Measurements from ENCODE around the gene BSCL2.

BSCL2 gene

DNA sequence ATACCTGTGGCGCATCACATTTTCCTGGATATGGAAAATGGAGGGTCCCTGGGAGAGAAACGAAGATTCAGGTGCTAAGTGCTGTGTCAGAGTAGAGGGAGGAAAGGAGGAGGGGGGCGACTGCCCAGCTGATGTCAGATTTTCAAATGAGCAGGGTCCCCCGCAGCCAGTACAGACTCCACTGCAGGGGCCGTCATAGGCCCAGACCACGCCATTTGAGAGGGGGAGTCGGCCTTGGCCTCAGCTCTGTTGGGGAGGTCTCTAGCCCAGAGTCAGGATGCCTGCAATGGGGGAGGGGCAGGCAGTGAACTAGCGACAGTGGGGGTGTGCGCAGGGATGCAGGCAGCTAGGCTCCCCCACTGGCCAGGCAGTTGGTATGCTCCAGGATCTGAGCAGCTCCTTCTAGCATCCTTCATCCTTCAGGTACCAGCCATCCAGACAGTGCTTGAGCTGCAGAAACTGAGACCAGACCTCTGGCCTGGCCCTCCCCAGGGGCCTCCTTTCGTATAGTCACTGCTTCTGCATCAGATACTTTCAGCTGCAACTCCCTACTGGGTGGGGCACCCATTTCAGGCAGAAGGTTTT, at the start of gene BSCL2, which contains the start of gene GNG3:
BSCL2 (minus strand) TSS at position 148 of the 585 bp plus-strand sequence. CDS start 229 bp downstream, outside the sequence.
GNG3 (plus strand) TSS at position 400 of the 585 bp plus-strand sequence. CDS start 620 bp downstream, outside the sequence.
- H3K4me3 ChIP-seq (ENCODE audit: low read length): peak within 1 kb of the TSS; percentile 83
- no peak for DNase-seq
- H3K27me3 ChIP-seq (replicated peaks; ENCODE audit: insufficient read depth, low read length): no peaks in the 10 kb centered on the region
- H3K9me2 ChIP-seq (replicated peaks; ENCODE audit: insufficient read depth, low read length): no peaks in the 10 kb centered on the region
- H3K9me3 ChIP-seq (replicated peaks; ENCODE audit: insufficient read depth, low read length): no peaks in the 10 kb centered on the region
- H3K36me3 ChIP-seq (replicated peaks; ENCODE audit: insufficient read depth, low read length): no peaks in the 10 kb centered on the region
- peak within 1 kb of the TSS; percentile 87 for H2AFZ ChIP-seq (ENCODE audit: low read length)
- peaks cover 37% of the 10 kb centered on the region for H3K4me1 ChIP-seq (ENCODE audit: low read length)
- peak within 1 kb of the TSS; percentile 96 for H3K4me2 ChIP-seq (ENCODE audit: low read depth, low read length)
- peaks cover 30% of the 10 kb centered on the region for H3K79me2 ChIP-seq (ENCODE audit: low read length)
- H3F3A ChIP-seq (ENCODE audit: insufficient read depth, low read length): peaks cover 42% of the 10 kb centered on the region
- H4K20me1 ChIP-seq (ENCODE audit: insufficient read depth, low read length): no peaks in the 10 kb centered on the region
- TF ChIP-seq EZH2phosphoT487 (IDR thresholded peaks at IDR 0.05; ENCODE audit: low read length): no peak
- no peak for TF ChIP-seq EZH2 (optimal IDR thresholded peaks at IDR 0.05; ENCODE audit: low read depth, low read length)
- TF ChIP-seq, protein P1, sequence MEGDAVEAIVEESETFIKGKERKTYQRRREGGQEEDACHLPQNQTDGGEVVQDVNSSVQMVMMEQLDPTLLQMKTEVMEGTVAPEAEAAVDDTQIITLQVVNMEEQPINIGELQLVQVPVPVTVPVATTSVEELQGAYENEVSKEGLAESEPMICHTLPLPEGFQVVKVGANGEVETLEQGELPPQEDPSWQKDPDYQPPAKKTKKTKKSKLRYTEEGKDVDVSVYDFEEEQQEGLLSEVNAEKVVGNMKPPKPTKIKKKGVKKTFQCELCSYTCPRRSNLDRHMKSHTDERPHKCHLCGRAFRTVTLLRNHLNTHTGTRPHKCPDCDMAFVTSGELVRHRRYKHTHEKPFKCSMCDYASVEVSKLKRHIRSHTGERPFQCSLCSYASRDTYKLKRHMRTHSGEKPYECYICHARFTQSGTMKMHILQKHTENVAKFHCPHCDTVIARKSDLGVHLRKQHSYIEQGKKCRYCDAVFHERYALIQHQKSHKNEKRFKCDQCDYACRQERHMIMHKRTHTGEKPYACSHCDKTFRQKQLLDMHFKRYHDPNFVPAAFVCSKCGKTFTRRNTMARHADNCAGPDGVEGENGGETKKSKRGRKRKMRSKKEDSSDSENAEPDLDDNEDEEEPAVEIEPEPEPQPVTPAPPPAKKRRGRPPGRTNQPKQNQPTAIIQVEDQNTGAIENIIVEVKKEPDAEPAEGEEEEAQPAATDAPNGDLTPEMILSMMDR (IDR thresholded peaks at IDR 0.05; ENCODE audit: low read length): no peak
- H3K9ac ChIP-seq (ENCODE audit: low read length): peak within 1 kb of the TSS; percentile 93; the same call in 1 of the 2 replicates
- H3K27ac ChIP-seq (ENCODE audit: low read length): peak within 1 kb of the TSS; percentile 2; the same call in 1 of the 2 replicates

DNA sequence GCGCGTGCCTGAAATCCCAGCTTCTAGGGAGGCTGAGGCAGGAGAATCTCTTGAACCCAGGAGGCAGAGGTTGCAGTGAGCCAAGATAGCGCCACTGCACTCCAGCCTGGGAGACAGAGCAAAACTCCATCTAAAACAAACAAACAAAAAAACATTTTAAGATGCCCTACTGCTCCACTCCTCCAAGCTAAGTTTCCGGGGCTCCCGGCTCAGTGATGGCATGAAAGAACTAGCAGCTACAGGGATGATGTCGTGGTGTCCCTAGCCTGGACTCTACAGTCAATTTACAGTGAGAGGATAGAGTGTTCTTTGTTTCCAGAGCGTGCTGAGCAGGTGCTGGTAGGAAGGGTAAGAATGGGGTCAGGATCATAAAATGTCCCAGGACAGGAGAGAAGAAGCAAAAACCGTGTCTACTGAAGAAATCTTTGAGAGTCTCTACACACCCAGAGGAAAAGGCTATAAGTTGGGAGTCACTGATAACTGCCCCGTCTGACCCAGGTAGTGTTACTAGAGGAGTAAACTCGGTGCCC, 47.9 kb upstream of the BSCL2 start:
- Histone ChIP-seq H3F3A (ENCODE audit: insufficient read depth, low read length) (no peaks in the 10 kb centered on the region), H3K27me3 (replicated peaks; ENCODE audit: insufficient read depth, low read length) (no peaks in the 10 kb centered on the region), H3K79me2 (ENCODE audit: low read length) (peaks cover 21% of the 10 kb centered on the region), H3K4me3 (ENCODE audit: low read length) (no peak overlapping the region), H3K4me2 (ENCODE audit: low read depth, low read length) (no peak overlapping the region), H3K4me1 (ENCODE audit: low read length) (0 out of 2 replicates have a peak, but pooled peaks cover 3% of the 10 kb centered on the region), H2AFZ (ENCODE audit: low read length) (no peak overlapping the region; the same call in 1 of the 2 replicates), H4K20me1 (ENCODE audit: insufficient read depth, low read length) (no peaks in the 10 kb centered on the region), H3K9me2 (replicated peaks; ENCODE audit: insufficient read depth, low read length) (no peaks in the 10 kb centered on the region), H3K9me3 (replicated peaks; ENCODE audit: insufficient read depth, low read length) (no peaks in the 10 kb centered on the region), H3K36me3 (replicated peaks; ENCODE audit: insufficient read depth, low read length) (no peaks in the 10 kb centered on the region), H3K9ac (ENCODE audit: low read length) (no peak overlapping the region), H3K27ac (ENCODE audit: low read length) (no peak overlapping the region)
- no peak for DNase-seq
- no peak for TF ChIP-seq EZH2phosphoT487 (IDR thresholded peaks at IDR 0.05; ENCODE audit: low read length)
- TF ChIP-seq EZH2 (optimal IDR thresholded peaks at IDR 0.05; ENCODE audit: low read depth, low read length): no peak
- TF ChIP-seq, protein P1 (IDR thresholded peaks at IDR 0.05; ENCODE audit: low read length): no peak

DNA sequence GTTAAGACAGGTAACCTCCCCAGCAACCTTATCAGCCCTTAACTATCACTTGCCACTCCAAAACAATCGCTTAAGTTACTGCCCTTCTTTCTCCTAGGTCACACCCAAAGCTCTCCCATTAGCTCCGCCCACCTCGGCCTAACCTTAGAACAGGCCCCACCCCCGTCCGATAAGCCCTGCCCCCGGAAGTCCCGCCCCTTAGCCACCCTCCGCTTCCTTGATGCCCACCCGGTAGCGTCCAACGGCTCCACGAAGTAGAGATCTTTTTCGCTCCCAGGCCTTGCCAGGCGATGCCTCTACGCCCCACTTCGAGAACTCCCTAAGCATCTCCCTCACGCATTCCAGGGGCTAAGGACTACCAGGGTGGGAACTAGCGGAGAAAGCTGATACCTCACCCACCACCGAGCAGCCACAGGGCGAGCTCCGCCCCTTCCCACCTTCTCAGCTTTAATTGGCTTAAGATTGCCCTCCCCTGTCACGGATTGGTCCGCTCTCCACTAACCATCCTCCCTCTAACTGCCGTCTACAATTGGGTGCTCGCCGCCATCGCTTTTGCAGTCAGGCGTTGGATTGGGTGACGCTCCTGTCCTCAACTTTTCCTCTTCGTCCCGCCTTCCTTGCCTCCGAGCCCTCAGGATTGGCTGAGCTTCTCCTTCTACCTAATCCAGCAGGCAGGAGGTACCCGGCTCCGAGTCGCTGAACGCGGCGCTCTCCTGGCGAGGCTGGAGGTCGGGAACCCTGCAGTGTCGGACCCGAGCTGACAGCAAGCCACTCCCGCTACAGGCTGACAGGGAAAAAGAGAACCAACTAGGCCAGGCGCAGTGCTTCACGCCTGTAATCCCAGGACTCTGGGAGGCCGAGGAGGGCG, 46.7 kb upstream of the BSCL2 start, which contains the start of gene ZBTB3:
ZBTB3 (minus strand) TSS at position 425 of the 868 bp plus-strand sequence. CDS start 496 bp downstream, outside the sequence.
- 0 out of 2 replicates have a peak, but pooled peaks cover 3% of the 10 kb centered on the region for H3K4me1 ChIP-seq (ENCODE audit: low read length)
- peaks cover 21% of the 10 kb centered on the region for H3K79me2 ChIP-seq (ENCODE audit: low read length)
- H4K20me1 ChIP-seq (ENCODE audit: insufficient read depth, low read length): no peaks in the 10 kb centered on the region
- peak within 1 kb of the TSS; percentile 58; the same call in 1 of the 2 replicates for H3K27ac ChIP-seq (ENCODE audit: low read length)
- H3K4me2 ChIP-seq (ENCODE audit: low read depth, low read length): peak within 1 kb of the TSS; percentile 79
- no peaks in the 10 kb centered on the region for H3K36me3 ChIP-seq (replicated peaks; ENCODE audit: insufficient read depth, low read length)
- TF ChIP-seq, protein P1 (IDR thresholded peaks at IDR 0.05; ENCODE audit: low read length): no peak
- no peak for TF ChIP-seq EZH2phosphoT487 (IDR thresholded peaks at IDR 0.05; ENCODE audit: low read length)
- TF ChIP-seq EZH2 (optimal IDR thresholded peaks at IDR 0.05; ENCODE audit: low read depth, low read length): no peak
- no peaks in the 10 kb centered on the region for H3K9me3 ChIP-seq (replicated peaks; ENCODE audit: insufficient read depth, low read length)
- H2AFZ ChIP-seq (ENCODE audit: low read length): peak within 1 kb of the TSS; percentile 91
- DNase-seq: peak; percentile 99
- H3K27me3 ChIP-seq (replicated peaks; ENCODE audit: insufficient read depth, low read length): no peaks in the 10 kb centered on the region
- H3K4me3 ChIP-seq (ENCODE audit: low read length): peak within 1 kb of the TSS; percentile 82
- H3K9ac ChIP-seq (ENCODE audit: low read length): peak within 1 kb of the TSS; percentile 76
- no peaks in the 10 kb centered on the region; the same call in 1 of the 2 replicates for H3F3A ChIP-seq (ENCODE audit: insufficient read depth, low read length)
- H3K9me2 ChIP-seq (replicated peaks; ENCODE audit: insufficient read depth, low read length): no peaks in the 10 kb centered on the region

Data from MM.1S (cell line).